IMR-90 (cell line): ENCODE data around the gene VEGFC.

Source experiments
- CHD1 ChIP-seq: IDR thresholded peaks from 2 replicates; pipeline ENCODE4 v1.6.1; 2012; ENCODE audit warnings: low read depth, low read length, improper control_type of control experiment
- CTCF ChIP-seq: conservative IDR thresholded peaks from 2 replicates; pipeline ENCODE4 v1.5.1; 2012; ENCODE audit warnings: mild to moderate bottlenecking, low read depth, low read length, improper control_type of control experiment
- MAZ ChIP-seq: IDR thresholded peaks from 2 replicates; pipeline ENCODE4 v1.6.1; 2012; ENCODE audit warnings: low read depth, mild to moderate bottlenecking, low read length, improper control_type of control experiment, moderate library complexity, borderline replicate concordance
- MXI1 ChIP-seq: IDR thresholded peaks from 2 replicates; pipeline ENCODE4 v1.6.1; 2012; ENCODE audit warnings: low read depth, mild to moderate bottlenecking, low read length, moderate library complexity, borderline replicate concordance
- NFE2L2 ChIP-seq: fragments of 150-350 bp; IDR thresholded peaks from 2 replicates; pipeline ENCODE4 v1.6.1; 2016; ENCODE audit warnings: low read depth, mild to moderate bottlenecking, low read length
- POLR2A ChIP-seq: IDR thresholded peaks from 2 replicates; pipeline ENCODE4 v1.6.1; 2012; ENCODE audit warnings: mild to moderate bottlenecking, low read depth, low read length
- RAD21 ChIP-seq: IDR thresholded peaks from 2 replicates; pipeline ENCODE4 v1.6.1; 2012; ENCODE audit warnings: low read length, improper control_type of control experiment
- RFX5 ChIP-seq: IDR thresholded peaks from 2 replicates; pipeline ENCODE4 v1.8.0; 2012; ENCODE audit warnings: low read depth, mild to moderate bottlenecking, low read length, moderate library complexity
- USF2 ChIP-seq: fragments of 150-350 bp; IDR thresholded peaks from 2 replicates; pipeline ENCODE4 v1.6.1; 2017; ENCODE audit warnings: mild to moderate bottlenecking, antibody characterized with exemption, low read length, low read depth

GRCh38 chr4:176817204-176817603 lies 24.5 kb upstream of the VEGFC start:
- TF ChIP-seq POLR2A (no peak), RFX5 (no peak), CTCF (no peak), MXI1 (no peak), MAZ (no peak), CHD1 (no peak), RAD21 (no peak), USF2 (no peak), NFE2L2 (no peak)
